ENCODE data around the gene TMEM39B.
A peak's percentile ranks its signal among the peaks of the same experiment; 100 is the strongest.
"Not testable (repeated sequence)": the region's sequence is repeated elsewhere in the genome, so short reads cannot be mapped to it uniquely, and the experiment has no call there.

TMEM39B gene

GRCh38 chr1:32055416-32055815 lies 17.3 kb upstream of the TMEM39B start:
- DNase-seq = no peak
- Mint-ChIP-seq H3K9me3 (no peaks in the 10 kb centered on the region), H3K4me3 (no peak overlapping the region), H3K4me1 (no peaks in the 10 kb centered on the region), H3K36me3 (peaks cover 56% of the 10 kb centered on the region), H3K27ac (no peak overlapping the region), H3K27me3 (no peaks in the 10 kb centered on the region)
- CTCF ChIA-PET = interaction anchor here (1.2 to 2.6 kb wide), 2 partner anchors 7 to 34 kb away, joined by 3 to 14 read pairs; no protein-coding TSS in a partner anchor

DNA sequence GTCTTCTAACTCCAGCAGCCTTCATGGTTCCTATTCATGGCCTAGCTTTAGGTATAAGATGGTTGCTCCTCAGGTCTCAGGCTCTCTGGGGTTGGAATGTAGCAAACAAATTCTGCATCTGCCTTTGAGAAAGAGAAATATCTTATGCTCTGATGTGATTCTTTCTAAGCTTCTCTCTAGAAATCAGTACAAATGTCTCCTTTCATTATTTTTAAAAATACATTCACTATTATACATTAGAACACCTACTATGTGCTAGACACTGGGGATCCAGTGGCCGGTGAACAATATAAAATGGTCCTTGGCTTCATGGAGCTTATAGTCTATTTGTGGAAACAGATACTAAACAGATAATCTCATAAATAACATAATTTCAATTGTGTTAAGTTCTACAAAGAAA lies 16.1 kb upstream of the TMEM39B start:
- Mint-ChIP-seq H3K4me1 (no peaks in the 10 kb centered on the region), H3K4me3 (no peak overlapping the region), H3K27ac (no peak overlapping the region), H3K27me3 (no peaks in the 10 kb centered on the region), H3K9me3 (no peaks in the 10 kb centered on the region), H3K36me3 (peaks cover 60% of the 10 kb centered on the region)
- CTCF ChIA-PET = no interaction called here
- DNase-seq = no peak

GRCh38 chr1:32060914-32061313 lies 11.8 kb upstream of the TMEM39B start:
- peaks cover 42% of the 10 kb centered on the region for H3K36me3 Mint-ChIP-seq
- peaks cover 7% of the 10 kb centered on the region for H3K4me1 Mint-ChIP-seq
- no peaks in the 10 kb centered on the region for H3K9me3 Mint-ChIP-seq
- H3K4me3 Mint-ChIP-seq = no peak overlapping the region
- CTCF ChIA-PET = interaction anchor here (0.7 to 2.8 kb wide), 3 partner anchors 7 to 84 kb away, joined by 4 to 14 read pairs (median 6); no protein-coding TSS in a partner anchor
- no peak for DNase-seq
- H3K27me3 Mint-ChIP-seq = no peaks in the 10 kb centered on the region
- no peak overlapping the region for H3K27ac Mint-ChIP-seq

- Mint-ChIP-seq H3K9me3 (no peaks in the 10 kb centered on the region), H3K27ac (peak overlapping the region; percentile 52), H3K36me3 (peaks cover 31% of the 10 kb centered on the region), H3K27me3 (peaks cover 5% of the 10 kb centered on the region), H3K4me3 (no peak overlapping the region), H3K4me1 (peaks cover 20% of the 10 kb centered on the region)
- no peak for DNase-seq
- CTCF ChIA-PET = interaction anchor here (0.6 to 2.8 kb wide), 12 partner anchors 9 to 398 kb away, joined by 3 to 14 read pairs (median 4); partner anchors contain the start of genes SPOCD1 and TMEM39B
Measured at GRCh38 chr1:32062867-32063230, 9.9 kb upstream of the TMEM39B start.

DNA sequence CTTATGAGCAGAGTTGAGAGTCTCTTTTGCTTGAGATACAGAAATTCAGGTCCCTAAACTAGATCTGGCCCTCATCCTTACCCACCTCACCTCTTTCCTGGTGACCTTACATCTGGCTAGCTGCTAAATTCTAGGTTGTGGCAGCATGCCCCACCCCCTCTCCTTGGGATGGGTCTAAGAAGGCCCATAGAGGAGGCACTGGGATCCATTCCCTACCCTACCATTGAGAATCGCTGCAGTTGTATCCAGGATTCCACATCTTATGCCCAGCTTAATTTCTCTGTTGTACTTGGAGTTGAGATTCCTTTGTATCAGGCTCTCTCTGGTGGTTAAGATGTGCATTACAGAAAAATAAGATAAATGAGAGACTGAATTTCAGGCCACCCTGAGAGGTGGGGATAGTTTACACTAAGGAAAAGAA lies 9.5 kb upstream of the TMEM39B start:
- Mint-ChIP-seq H3K9me3 (no peaks in the 10 kb centered on the region), H3K4me1 (peaks cover 22% of the 10 kb centered on the region), H3K4me3 (no peak overlapping the region), H3K27ac (peak overlapping the region; percentile 60), H3K36me3 (peaks cover 29% of the 10 kb centered on the region), H3K27me3 (peaks cover 9% of the 10 kb centered on the region)
- DNase-seq = no peak
- CTCF ChIA-PET = interaction anchor here (0.6 to 2.8 kb wide), 10 partner anchors 9 to 399 kb away, joined by 3 to 14 read pairs (median 4); partner anchors contain the start of genes SPOCD1 and TMEM39B

- not testable (repeated sequence) for H3K9me3 Mint-ChIP-seq, H3K4me3 Mint-ChIP-seq, DNase-seq, H3K27ac Mint-ChIP-seq
- CTCF ChIA-PET = interaction anchor here (0.6 to 1.0 kb wide), 6 partner anchors 15 to 350 kb away, joined by 3 read pairs; no protein-coding TSS in a partner anchor
- Mint-ChIP-seq H3K4me1 (peaks cover 33% of the 10 kb centered on the region), H3K27me3 (peaks cover 28% of the 10 kb centered on the region), H3K36me3 (peaks cover 15% of the 10 kb centered on the region)
Measured at GRCh38 chr1:32065613-32066488, 6.9 kb upstream of the TMEM39B start.

- peak overlapping the region; percentile 3 for H3K27ac Mint-ChIP-seq
- no peaks in the 10 kb centered on the region for H3K9me3 Mint-ChIP-seq
- peaks cover 33% of the 10 kb centered on the region for H3K4me1 Mint-ChIP-seq
- CTCF ChIA-PET = interaction anchor here (0.7 to 1.0 kb wide), 3 partner anchors 14 to 351 kb away, joined by 3 read pairs; no protein-coding TSS in a partner anchor
- no peak overlapping the region for H3K4me3 Mint-ChIP-seq
- peaks cover 28% of the 10 kb centered on the region for H3K27me3 Mint-ChIP-seq
- H3K36me3 Mint-ChIP-seq = peaks cover 10% of the 10 kb centered on the region
- DNase-seq = no peak
Measured at GRCh38 chr1:32066489-32066873, 6.3 kb upstream of the TMEM39B start.

GRCh38 chr1:32068957-32069588 lies 3.7 kb upstream of the TMEM39B start:
- CTCF ChIA-PET = interaction anchor here (0.7 kb wide), 1 partner anchor 253 kb away, joined by 3 read pairs; no protein-coding TSS in a partner anchor
- no peak overlapping the region for H3K4me3 Mint-ChIP-seq
- no peaks in the 10 kb centered on the region for H3K9me3 Mint-ChIP-seq

DNA sequence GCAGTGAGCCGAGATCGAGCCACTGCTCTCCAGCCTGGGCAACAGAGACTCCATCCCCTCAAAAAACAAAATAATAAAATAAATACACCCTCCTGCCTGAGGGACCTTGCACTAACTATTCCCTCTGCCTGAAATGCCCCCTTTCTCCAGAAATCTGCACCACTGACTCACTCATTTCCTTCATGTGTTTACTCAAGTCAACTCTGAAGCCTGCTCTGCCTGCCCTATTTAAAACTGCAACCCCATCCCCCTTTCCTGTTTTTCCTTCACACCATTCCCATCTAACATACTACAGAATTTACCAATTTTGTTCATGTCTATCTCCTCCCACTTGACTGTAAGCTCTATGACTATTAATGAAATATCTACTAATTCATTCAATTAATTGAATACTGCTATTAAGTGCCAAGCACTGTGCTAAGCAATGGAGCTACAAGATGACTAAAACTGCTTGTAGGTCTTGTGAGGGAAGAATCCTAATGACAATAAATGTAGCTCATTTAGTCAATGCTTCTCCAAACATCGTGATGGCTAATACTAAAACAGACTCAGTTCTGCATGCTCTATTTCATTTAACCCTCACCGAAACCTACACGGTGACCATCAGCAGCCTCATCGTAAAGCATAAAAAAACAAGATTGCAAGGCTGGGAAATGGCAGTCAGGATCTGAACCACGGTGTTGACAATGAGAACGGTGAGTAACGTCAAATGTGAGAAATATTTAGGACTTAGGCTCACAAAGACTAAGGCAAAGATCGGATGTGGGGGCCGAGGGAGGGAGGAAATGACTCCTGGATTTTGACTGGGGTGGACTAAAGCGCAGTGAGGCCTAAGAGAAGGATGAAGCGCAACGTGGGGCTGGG lies 749 bp upstream of the TMEM39B start:
- Mint-ChIP-seq H3K27ac (peak overlapping the region; percentile 90), H3K9me3 (no peaks in the 10 kb centered on the region), H3K27me3 (peaks cover 26% of the 10 kb centered on the region), H3K4me3 (peak overlapping the region; percentile 78), H3K36me3 (peaks cover 15% of the 10 kb centered on the region), H3K4me1 (peaks cover 54% of the 10 kb centered on the region)
- CTCF ChIA-PET = interaction anchor here (1.1 to 1.8 kb wide), 2 partner anchors 9 to 37 kb away, joined by 3 to 8 read pairs; no protein-coding TSS in a partner anchor
- DNase-seq = no peak

More at GRCh38 chr1:32068957-32069588, 3.7 kb upstream of the TMEM39B start:
- Mint-ChIP-seq H3K27me3 (peaks cover 28% of the 10 kb centered on the region), H3K27ac (no peak overlapping the region), H3K4me1 (peaks cover 52% of the 10 kb centered on the region), H3K36me3 (no peaks in the 10 kb centered on the region)
- DNase-seq = no peak

DNA sequence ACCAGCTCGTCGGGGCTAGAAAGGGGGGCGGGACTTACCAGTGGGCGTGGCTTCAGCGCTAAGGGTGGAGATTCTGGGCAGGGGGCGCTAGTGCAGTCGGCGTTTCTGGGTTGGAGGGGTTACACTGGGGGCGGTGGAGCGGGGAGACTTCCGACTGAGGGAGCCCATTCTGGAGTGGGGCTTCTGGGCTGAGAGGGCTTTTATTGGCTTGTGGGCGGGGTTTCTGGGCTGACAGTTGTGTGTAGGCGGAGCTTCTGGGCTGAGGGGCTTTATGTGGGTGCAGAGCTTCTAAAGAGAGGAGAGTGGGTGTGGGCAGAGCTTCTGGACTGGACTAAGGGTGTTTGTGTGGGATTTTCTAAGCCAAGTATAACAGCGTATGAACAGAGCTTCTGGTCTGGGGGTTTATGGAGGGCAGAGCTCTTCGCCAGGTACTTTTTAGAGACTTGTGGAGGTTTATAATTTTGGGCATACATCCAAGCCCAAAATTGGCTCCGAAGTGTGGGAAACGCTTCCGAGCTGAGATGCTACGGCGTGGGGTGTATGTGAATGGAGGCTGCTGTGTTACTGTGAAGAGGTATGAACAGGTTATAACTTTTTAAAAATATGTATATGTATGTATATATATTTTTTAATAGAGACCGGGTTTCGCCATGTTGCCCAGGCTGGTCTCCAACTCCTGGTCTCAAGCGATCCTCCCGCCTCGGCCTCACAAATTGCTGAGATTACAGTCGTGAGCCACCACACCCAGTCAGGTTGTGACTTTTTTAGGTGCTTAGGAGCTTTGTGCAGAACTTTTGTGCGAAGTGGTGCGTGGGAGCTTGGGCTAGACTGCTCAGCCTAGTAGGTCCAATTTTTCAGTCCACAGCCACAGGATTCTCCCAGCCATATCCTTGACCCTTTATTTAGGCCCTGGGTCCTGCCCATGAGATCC lies 825 bp downstream of the TMEM39B start:
- Mint-ChIP-seq H3K27ac (peak overlapping the region; percentile 90), H3K4me1 (peaks cover 51% of the 10 kb centered on the region), H3K36me3 (peaks cover 25% of the 10 kb centered on the region), H3K27me3 (peaks cover 17% of the 10 kb centered on the region), H3K9me3 (no peaks in the 10 kb centered on the region), H3K4me3 (peak overlapping the region; percentile 78)
- CTCF ChIA-PET = interaction anchor here (0.6 to 2.0 kb wide), 7 partner anchors 11 to 175 kb away, joined by 3 to 10 read pairs (median 3); partner anchors contain the start of gene KPNA6
- DNase-seq = peak; percentile 92

DNA sequence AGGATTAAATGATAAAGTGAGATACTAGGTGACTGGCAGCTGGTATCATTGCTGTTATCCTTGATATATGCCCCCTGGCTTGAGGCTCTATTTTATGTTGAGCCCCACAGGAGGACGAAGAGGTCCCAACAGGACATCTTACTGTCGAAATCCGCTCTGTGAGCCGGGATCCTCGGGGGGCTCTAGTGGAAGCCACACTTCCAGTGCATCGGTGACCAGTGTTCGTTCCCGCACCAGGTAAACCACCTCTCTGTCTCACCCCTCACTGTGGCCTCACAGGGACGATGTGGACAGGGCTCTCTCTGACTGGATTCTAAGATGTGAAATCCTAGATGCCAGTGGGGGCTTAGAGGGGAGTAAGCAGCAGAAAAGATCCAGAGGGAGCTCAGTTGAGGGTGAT lies 2.1 kb downstream of the TMEM39B start:
- H3K27ac Mint-ChIP-seq = no peak overlapping the region
- H3K4me3 Mint-ChIP-seq = peak overlapping the region; percentile 40
- H3K9me3 Mint-ChIP-seq = no peaks in the 10 kb centered on the region
- CTCF ChIA-PET = interaction anchor here (1.2 to 2.0 kb wide), 2 partner anchors 34 to 36 kb away, joined by 3 to 10 read pairs; partner anchors contain the start of gene KPNA6
- peaks cover 47% of the 10 kb centered on the region for H3K4me1 Mint-ChIP-seq
- H3K27me3 Mint-ChIP-seq = peaks cover 9% of the 10 kb centered on the region
- DNase-seq = no peak
- peaks cover 28% of the 10 kb centered on the region for H3K36me3 Mint-ChIP-seq

DNA sequence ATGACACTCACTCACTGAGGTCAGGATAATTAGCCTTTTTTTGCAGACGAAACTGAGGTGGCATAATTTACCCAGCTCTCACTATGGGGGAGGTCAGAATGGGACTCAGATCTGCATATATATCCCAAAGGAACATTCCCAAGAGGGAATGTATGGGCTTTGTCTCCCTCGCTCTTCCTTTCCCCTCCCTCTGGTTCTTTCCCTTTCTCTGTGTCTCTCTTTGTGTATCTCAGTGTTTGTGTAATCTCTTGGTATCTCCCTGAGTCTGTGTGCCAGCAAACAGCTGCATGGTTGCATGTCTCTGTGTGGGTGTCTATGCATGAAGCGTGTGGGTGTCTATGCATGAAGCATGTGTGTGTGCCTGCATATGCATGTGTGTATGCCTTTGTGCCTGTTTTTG lies 4.7 kb downstream of the TMEM39B start:
- CTCF ChIA-PET = no interaction called here
- H3K4me3 Mint-ChIP-seq = no peak overlapping the region
- H3K27me3 Mint-ChIP-seq = no peaks in the 10 kb centered on the region
- H3K36me3 Mint-ChIP-seq = peaks cover 38% of the 10 kb centered on the region
- no peak overlapping the region for H3K27ac Mint-ChIP-seq
- H3K4me1 Mint-ChIP-seq = peaks cover 39% of the 10 kb centered on the region
- H3K9me3 Mint-ChIP-seq = no peaks in the 10 kb centered on the region
- no peak for DNase-seq
